ENCODE measurements around the gene ZFP64.

- TF ChIP-seq CTCF (IDR thresholded peaks at IDR 0.05; ENCODE audit: low read depth, low read length) (no peak), EZH2phosphoT487 (IDR thresholded peaks at IDR 0.05; ENCODE audit: low read depth) (no peak)
These were observed 18.7 kb upstream of the ZFP64 start for GRCh38 chr20:52210037-52210990.
